ENCODE data around the gene VSTM2L. TPM values are rescaled to one million over a fixed set of nuclear protein-coding genes. Genes with fewer than 3 reads are reported as not detected.

The VSTM2L gene
- total and polyA plus RNA-seq, 9 of the 15 experiments (the other 6 are each of a cell fraction or from before 2014, with no cell fraction given), result not detected

DNA sequence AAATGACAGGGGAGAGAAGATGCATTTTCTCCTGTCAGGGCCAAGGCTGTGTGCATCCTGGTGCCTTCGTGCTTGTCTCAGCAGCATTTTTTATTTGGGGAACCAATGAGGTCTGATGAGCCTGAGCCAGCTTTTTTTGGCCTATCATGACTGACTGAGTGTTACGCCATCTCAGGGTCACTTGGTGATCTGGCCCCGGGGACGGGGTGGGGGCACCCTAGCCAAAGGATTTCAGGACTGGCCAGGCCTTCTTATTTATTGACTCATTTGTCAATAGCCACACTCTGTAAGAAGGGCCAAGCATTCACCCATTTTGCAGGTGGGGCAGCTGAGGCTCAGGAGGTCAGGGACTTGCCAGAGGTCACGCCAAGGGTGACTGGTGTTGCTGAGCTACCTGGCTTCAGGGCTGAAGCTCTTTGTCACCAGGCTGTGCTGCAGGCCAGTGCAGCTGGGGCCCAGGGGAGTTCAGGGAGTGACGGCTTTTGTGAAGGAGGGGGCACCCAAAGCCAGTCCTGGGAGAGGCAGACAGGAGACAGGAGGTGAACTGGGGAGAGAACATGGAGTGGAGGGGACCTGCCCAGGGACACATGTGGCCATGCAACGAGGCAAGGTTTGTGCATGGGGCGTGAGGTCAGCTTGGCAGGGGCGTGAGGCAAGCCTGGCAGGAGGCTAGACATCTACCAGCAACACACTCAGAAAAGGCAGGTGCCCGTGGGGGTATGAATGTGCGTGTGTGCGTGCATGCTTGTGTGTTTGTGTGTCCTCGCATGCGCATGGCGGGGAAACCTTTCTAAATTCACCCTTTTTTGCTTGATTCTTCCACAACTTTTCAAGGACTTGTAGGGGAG, 31.1 kb downstream of the VSTM2L start:
- no TSS peak for BruUV-seq (replicated peaks)
- Histone ChIP-seq H2AFZ (ENCODE audit: low read depth, low read length) (no peak overlapping the region), H3K4me2 (ENCODE audit: insufficient read depth, low read length) (no peak overlapping the region), H3K9ac (ENCODE audit: insufficient read depth in 1 of 2, low read depth in 2 of 2, low read length in 2 of 2) (no peak overlapping the region), H3K36me3 (ENCODE audit: control insufficient read depth, insufficient read depth, low read length) (no peaks in the 10 kb centered on the region), H3K79me2 (ENCODE audit: control insufficient read depth, insufficient read depth, low read length) (no peaks in the 10 kb centered on the region), H4K20me1 (replicated peaks; ENCODE audit: control insufficient read depth, insufficient read depth, low read length) (no peaks in the 10 kb centered on the region), H3K9me3 (replicated peaks; ENCODE audit: control insufficient read depth, insufficient read depth, low read depth, low read length) (no peaks in the 10 kb centered on the region), H3K4me3 (no peak overlapping the region), H3K9me1 (ENCODE audit: control insufficient read depth, insufficient read depth, low read length) (peaks cover 3% of the 10 kb centered on the region), H3K27me3 (ENCODE audit: control insufficient read depth in 2 of 2, insufficient read depth in 2 of 2, low read length in 2 of 2) (peaks cover 52 to 89% of the 10 kb centered on the region in 2 experiments), H3K4me1 (replicated peaks in 1 of 2; ENCODE audit: control insufficient read depth in 2 of 2, insufficient read depth in 2 of 2, low read length in 2 of 2) (peaks cover 0 to 6% of the 10 kb centered on the region in 2 experiments; a peak in 1 of 5 replicates), H3K27ac (ENCODE audit: extremely low read depth, low read depth, low read length) (no peak overlapping the region)
- ATAC-seq (no peak), DNase-seq (ENCODE audit: extremely low read depth in 1 of 4, low spot score in 3 of 4) (no peak), FAIRE-seq (no peak)
- POLR2A ChIA-PET, result no interaction called here
- CTCF ChIA-PET (ENCODE audit: low intra/inter-chr PET ratio), result no interaction called here
- in situ Hi-C loops (cut with MboI), result no loop called here
- TF ChIP-seq ESRRA (IDR thresholded peaks at IDR 0.05; ENCODE audit: borderline replicate concordance, low read depth) (peak; percentile 59), CEBPB (tag; IDR thresholded peaks at IDR 0.05) (0 out of 2 replicates have a peak, but pooled peaks have one; percentile 26), BCOR (IDR thresholded peaks at IDR 0.05) (peak; percentile 17; the same call in 1 of the 2 replicates), POLR3A (IDR thresholded peaks at IDR 0.05; ENCODE audit: borderline replicate concordance, extremely low read depth, insufficient read depth, insufficient read length) (no peak), TCF15 (CRISPR knock-in tag; IDR thresholded peaks at IDR 0.05) (no peak), ZNF408 (CRISPR knock-in tag; IDR thresholded peaks at IDR 0.05; ENCODE audit: low read depth) (no peak)
- intact Hi-C loops (cut with micrococcal nuclease), result no loop called here
- 11% methylated on average over 15 of the region's 15 CpGs for WGBS (ENCODE audit: insufficient coverage, low coverage, missing lambda C conversion rate)

Measured in K562 (cell line).